Astrocyte (in vitro differentiated cells and primary cell): ENCODE results near the gene WNT3A.

ENCODE experiments used
- EZH2 ChIP-seq: IDR thresholded peaks from 2 replicates; pipeline ENCODE4 v1.6.1; 2012; ENCODE audit warnings: mild to moderate bottlenecking, low read length, inconsistent platforms; ENCODE audit not compliant: insufficient read depth
- TF ChIP-seq, protein P1 (sequence below): IDR thresholded peaks from 2 replicates; pipeline ENCODE4 v1.5.1; 2011; ENCODE audit warnings: low read depth, mild to moderate bottlenecking, inconsistent platforms, low read length, moderate library complexity; ENCODE audit not compliant: insufficient read depth

DNA sequence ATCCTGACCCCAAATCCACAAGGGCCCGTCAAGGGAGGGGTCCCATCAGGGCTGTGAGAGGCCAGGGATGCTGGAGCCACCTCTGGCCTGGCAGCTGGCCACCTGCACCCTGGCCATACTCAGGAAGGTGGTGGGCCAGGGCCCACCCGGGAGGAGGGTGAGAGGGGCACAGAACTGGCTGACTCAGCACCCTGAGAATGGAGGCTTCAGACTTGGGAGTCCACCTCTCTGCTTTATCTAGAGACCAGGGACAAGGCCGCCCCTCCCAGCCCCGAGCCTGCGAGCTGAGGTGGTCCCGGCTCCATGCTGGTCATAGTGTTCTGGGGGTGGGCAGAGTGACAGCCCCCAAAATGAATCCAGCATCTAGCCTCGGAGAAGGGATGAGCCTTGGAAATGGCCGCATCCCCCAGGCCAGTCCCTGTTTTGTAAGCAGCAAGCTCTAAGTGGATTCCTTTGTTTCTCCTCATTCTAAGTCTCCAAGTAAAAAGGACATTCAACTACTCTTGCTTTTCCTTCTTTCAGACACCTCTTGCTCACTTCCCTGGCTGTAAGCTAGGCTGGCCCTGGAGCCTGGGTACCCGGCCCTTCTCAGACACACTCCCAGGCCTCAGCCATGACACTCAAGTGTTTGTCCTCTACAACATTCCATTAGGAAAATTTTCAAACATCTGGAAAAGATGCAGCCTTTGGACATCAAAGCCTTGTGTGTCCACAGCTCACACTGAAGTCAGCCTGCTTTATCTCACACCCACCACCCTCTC lies 12.3 kb downstream of the WNT3A start:
- TF ChIP-seq, protein P1, sequence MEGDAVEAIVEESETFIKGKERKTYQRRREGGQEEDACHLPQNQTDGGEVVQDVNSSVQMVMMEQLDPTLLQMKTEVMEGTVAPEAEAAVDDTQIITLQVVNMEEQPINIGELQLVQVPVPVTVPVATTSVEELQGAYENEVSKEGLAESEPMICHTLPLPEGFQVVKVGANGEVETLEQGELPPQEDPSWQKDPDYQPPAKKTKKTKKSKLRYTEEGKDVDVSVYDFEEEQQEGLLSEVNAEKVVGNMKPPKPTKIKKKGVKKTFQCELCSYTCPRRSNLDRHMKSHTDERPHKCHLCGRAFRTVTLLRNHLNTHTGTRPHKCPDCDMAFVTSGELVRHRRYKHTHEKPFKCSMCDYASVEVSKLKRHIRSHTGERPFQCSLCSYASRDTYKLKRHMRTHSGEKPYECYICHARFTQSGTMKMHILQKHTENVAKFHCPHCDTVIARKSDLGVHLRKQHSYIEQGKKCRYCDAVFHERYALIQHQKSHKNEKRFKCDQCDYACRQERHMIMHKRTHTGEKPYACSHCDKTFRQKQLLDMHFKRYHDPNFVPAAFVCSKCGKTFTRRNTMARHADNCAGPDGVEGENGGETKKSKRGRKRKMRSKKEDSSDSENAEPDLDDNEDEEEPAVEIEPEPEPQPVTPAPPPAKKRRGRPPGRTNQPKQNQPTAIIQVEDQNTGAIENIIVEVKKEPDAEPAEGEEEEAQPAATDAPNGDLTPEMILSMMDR, result no peak
- TF ChIP-seq EZH2, result no peak
